HCT116 (cell line): ENCODE results near the gene PDF. TPM values are rescaled to one million over a fixed set of nuclear protein-coding genes. Genes with fewer than 3 reads are reported as not detected.

Experiments used
- ATAC-seq: fragments of 200-7000 bp; cut with Tn5 transposase; 2 replicates; pipeline ENCODE4 v1.9.1; 2020; ENCODE audit warnings: mild to moderate bottlenecking, moderate library complexity
- BruUV-seq: library from RNA; stranded (reverse); fragments of 400-500 nt; replicated peaks from 2 replicates; lab custom pipeline; 2021; lab: Mats Ljungman, UMichigan
- CTCF ChIA-PET: fragments of 300-600 bp; sonication (Branson Sonifier 250); formaldehyde crosslinking; loops from one replicate; lab custom pipeline; 2021; ENCODE audit warnings: antibody characterized with exemption; lab: Charles Lee
- POLR2A ChIA-PET: fragments of 300-600, 350-600 bp; sonication (Branson Sonifier 250); formaldehyde crosslinking; loops from one replicate; lab custom pipeline; 2021; ENCODE audit warnings: antibody characterized with exemption; lab: Charles Lee
- RAD21 ChIA-PET, 2 experiments: fragments of 300-600 bp; sonication (Branson Sonifier 250); formaldehyde crosslinking; loops; one replicate each; lab custom pipeline; 2023; ENCODE audit warnings: low total read pairs in 2 of 2; ENCODE audit not compliant: uncharacterized antibody in 2 of 2, unreplicated experiment in 2 of 2, low non-redundant PET in 1 of 2; lab: Charles Lee
- DNase-seq: peaks from one replicate; pipeline ENCODE4 v3.0.0-alpha.2; 2010; ENCODE audit warnings: low read depth, low spot score
- H2AFZ ChIP-seq: fragments of 200-600 bp; shearing (Covaris generic), sonication (generic); 2 replicates; pipeline ENCODE4 v1.6.1; 2017; ENCODE audit warnings: low read depth, mixed run types, mixed read lengths, antibody characterized with exemption, low read length; ENCODE audit not compliant: poor library complexity, severe bottlenecking
- H3K27ac ChIP-seq: 2 replicates; pipeline ENCODE4 v1.5.1; 2012; ENCODE audit warnings: low read depth, low read length
- H3K27me3 ChIP-seq: fragments of 200-600 bp; sonication (generic); 2 replicates; pipeline ENCODE4 v1.6.1; 2016; ENCODE audit warnings: mixed run types, low read length, mixed read lengths; ENCODE audit not compliant: insufficient read depth
- H3K36me3 ChIP-seq, 2 experiments: fragments of 200-500 bp in 1 of 2; fragments of 200-600 bp in 1 of 2; sonication (Bioruptor generic) in 1 of 2; sonication (generic) in 1 of 2; 2 replicates each; pipeline versions ENCODE4 v1.5.1 to v1.6.1; 2014 to 2016; ENCODE audit warnings: low read length in 2 of 2, inconsistent platforms in 1 of 2, mixed read lengths in 1 of 2, mixed run types in 1 of 2; ENCODE audit not compliant: insufficient read depth in 2 of 2, control insufficient read depth in 1 of 2
- H3K4me1 ChIP-seq, 2 experiments: fragments of 200-600 bp in 1 of 2; sonication (generic) in 1 of 2; 2 replicates each; pipeline versions ENCODE4 v1.5.1 to v1.6.1; 2012 to 2017; ENCODE audit warnings: low read length in 2 of 2, inconsistent platforms in 1 of 2, mild to moderate bottlenecking in 1 of 2, mixed read lengths in 1 of 2, mixed run types in 1 of 2, moderate library complexity in 1 of 2; ENCODE audit not compliant: insufficient read depth in 2 of 2, control insufficient read depth in 1 of 2
- H3K4me2 ChIP-seq: fragments of 200-600 bp; sonication (generic); 2 replicates; pipeline ENCODE4 v1.6.1; 2017; ENCODE audit warnings: mixed run types, low read length, mixed read lengths
- H3K4me3 ChIP-seq, 2 experiments: fragments of 200-600 bp in 1 of 2; sonication (generic) in 1 of 2; replicated peaks in 1 of 2; 2 replicates each; pipeline ENCODE4 v1.5.1; 2011 to 2016; ENCODE audit warnings: low read length in 2 of 2, control low read depth in 1 of 2, low read depth in 1 of 2, mild to moderate bottlenecking in 1 of 2, mixed read lengths in 1 of 2, mixed run types in 1 of 2
- H3K79me2 ChIP-seq: fragments of 200-600 bp; sonication (generic); 2 replicates; pipeline ENCODE4 v1.6.1; 2017; ENCODE audit warnings: mild to moderate bottlenecking, mixed run types, low read length, moderate library complexity, mixed read lengths; ENCODE audit not compliant: insufficient read depth
- H3K9ac ChIP-seq: fragments of 200-600 bp; sonication (generic); 2 replicates; pipeline ENCODE4 v1.6.1; 2016; ENCODE audit warnings: low read length, mixed read lengths
- H3K9me2 ChIP-seq: fragments of 200-600 bp; sonication (generic), shearing (Covaris generic); 2 replicates; pipeline ENCODE4 v1.6.1; 2017; ENCODE audit warnings: mixed run types, mild to moderate bottlenecking, moderate library complexity; ENCODE audit not compliant: insufficient read depth
- H3K9me3 ChIP-seq, 2 experiments: fragments of 200-500 bp in 1 of 2; fragments of 200-600 bp in 1 of 2; sonication (Bioruptor generic) in 1 of 2; sonication (generic) in 1 of 2; 2 replicates each; pipeline ENCODE4 v1.6.1; 2014 to 2017; ENCODE audit warnings: low read length in 2 of 2, mixed read lengths in 2 of 2, inconsistent platforms in 1 of 2, low read depth in 1 of 2, mild to moderate bottlenecking in 1 of 2, mixed run types in 1 of 2, moderate library complexity in 1 of 2; ENCODE audit not compliant: control insufficient read depth in 1 of 2, insufficient read depth in 1 of 2
- H4K20me1 ChIP-seq: fragments of 200-600 bp; sonication (generic), shearing (Covaris generic); 2 replicates; pipeline ENCODE4 v1.6.1; 2017; ENCODE audit warnings: mixed run types, mild to moderate bottlenecking, moderate library complexity; ENCODE audit not compliant: insufficient read depth
- ATF3 ChIP-seq: IDR thresholded peaks from 2 replicates; pipeline ENCODE4 v1.6.1; 2012
- CBX3 ChIP-seq: IDR thresholded peaks from 2 replicates; pipeline ENCODE4 v1.6.1; 2012; ENCODE audit warnings: low read depth
- CEBPB ChIP-seq: IDR thresholded peaks from 2 replicates; pipeline ENCODE4 v1.6.1; 2012; ENCODE audit warnings: low read depth
- CTCF ChIP-seq, 3 experiments: fragments of 200-600 bp in 1 of 3; sonication (generic) in 1 of 3; IDR thresholded peaks in 2 of 3; conservative IDR thresholded peaks in 1 of 3; 2 replicates each; pipeline ENCODE4 v1.5.1; 2012 to 2017; ENCODE audit warnings: low read depth in 2 of 3, low read length in 2 of 3, antibody characterized with exemption in 1 of 3, borderline replicate concordance in 1 of 3, control low read depth in 1 of 3, mild to moderate bottlenecking in 1 of 3, mixed read lengths in 1 of 3, mixed run types in 1 of 3, moderate library complexity in 1 of 3; ENCODE audit not compliant: insufficient read depth in 1 of 3
- ELF1 ChIP-seq: IDR thresholded peaks from 2 replicates; pipeline ENCODE4 v1.6.1; 2012; ENCODE audit warnings: low read depth, borderline replicate concordance
- FOSL1 ChIP-seq: IDR thresholded peaks from 2 replicates; pipeline ENCODE4 v1.6.1; 2012; ENCODE audit warnings: low read depth
- JUND ChIP-seq: IDR thresholded peaks from 2 replicates; pipeline ENCODE4 v1.6.1; 2012
- MAX ChIP-seq: IDR thresholded peaks from 2 replicates; pipeline ENCODE4 v1.6.1; 2012
- RAD21 ChIP-seq: IDR thresholded peaks from 2 replicates; pipeline ENCODE4 v1.6.1; 2012; ENCODE audit warnings: low read depth, mild to moderate bottlenecking
- REST ChIP-seq: IDR thresholded peaks from 2 replicates; pipeline ENCODE4 v1.6.1; 2012; ENCODE audit warnings: low read depth
- SIN3A ChIP-seq: IDR thresholded peaks from 2 replicates; pipeline ENCODE4 v1.6.1; 2012; ENCODE audit warnings: low read depth
- SP1 ChIP-seq: IDR thresholded peaks from 2 replicates; pipeline ENCODE4 v1.6.1; 2012; ENCODE audit warnings: low read depth
- SRF ChIP-seq: IDR thresholded peaks from 2 replicates; pipeline ENCODE4 v1.6.1; 2012; ENCODE audit warnings: low read depth
- TCF7L2 ChIP-seq: IDR thresholded peaks from 2 replicates; pipeline ENCODE4 v1.7.0; 2011; ENCODE audit warnings: borderline replicate concordance, inconsistent platforms; ENCODE audit not compliant: insufficient read depth, insufficient read length; ENCODE audit errors: extremely low read depth
- YY1 ChIP-seq: IDR thresholded peaks from 2 replicates; pipeline ENCODE4 v1.6.1; 2011; ENCODE audit warnings: low read length, low read depth, moderate library complexity, mild to moderate bottlenecking; ENCODE audit not compliant: insufficient replicate concordance; ENCODE audit errors: extremely low read depth
- ZBTB33 ChIP-seq: IDR thresholded peaks from 2 replicates; pipeline ENCODE4 v1.6.1; 2011; ENCODE audit warnings: mild to moderate bottlenecking, low read length, moderate library complexity; ENCODE audit not compliant: insufficient replicate concordance; ENCODE audit errors: extremely low read depth
- ZFX ChIP-seq: fragments of 450-650 bp; IDR thresholded peaks from 2 replicates; pipeline ENCODE4 v1.6.1; 2017
- ZNF274 ChIP-seq: fragments of 200-500 bp; sonication (Bioruptor generic); IDR thresholded peaks from 2 replicates; pipeline ENCODE4 v1.6.1; 2014; ENCODE audit warnings: mild to moderate bottlenecking, low read depth, low read length, inconsistent platforms
- intact Hi-C: fragments of 100-400 bp; cut with micrococcal nuclease; formaldehyde crosslinking; loops from 2 replicates; pipeline ENCODE4 v1.10.0; 2022
- total RNA-seq: library from RNA; stranded (reverse); gene quantifications from one replicate; pipeline ENCODE4 v1.2.1, GENCODE V29; 2021; ENCODE audit not compliant: unreplicated experiment

PDF gene
- total RNA-seq, 1 experiment from 2014 or later = 33.9 TPM

GRCh38 chr16:69301861-69302260, 28.5 kb downstream of the PDF start:
- POLR2A ChIA-PET = interaction anchor here (1.1 kb wide), 1 partner anchor 12 kb away, joined by 3 read pairs; no protein-coding TSS in a partner anchor

More at GRCh38 chr16:69301861-69302260, 28.5 kb downstream of the PDF start:
- Histone ChIP-seq H3K4me1 (no peaks in the 10 kb centered on the region), H4K20me1 (no peaks in the 10 kb centered on the region), H2AFZ (no peak overlapping the region), H3K9me2 (no peaks in the 10 kb centered on the region), H3K36me3 (peaks cover 0 to 17% of the 10 kb centered on the region in 2 experiments; a peak in 2 of 4 replicates), H3K9me3 (no peaks in the 10 kb centered on the region), H3K27me3 (no peaks in the 10 kb centered on the region), H3K27ac (no peak overlapping the region), H3K9ac (no peak overlapping the region), H3K4me2 (no peak overlapping the region), H3K79me2 (no peaks in the 10 kb centered on the region), H3K4me3 (no peak overlapping the region)
- no peak for ATAC-seq
- TF ChIP-seq JUND (no peak), SRF (no peak), REST (no peak), MAX (no peak), ZBTB33 (no peak), ZFX (no peak), ELF1 (no peak), FOSL1 (no peak), CTCF (IDR thresholded peaks at IDR 0.05 in 2 of 3, conservative IDR thresholded peaks at IDR 0.05 in 1 of 3; ENCODE audit: borderline replicate concordance in 1 of 3, insufficient read depth in 1 of 3, low read depth in 2 of 3, low read length in 2 of 3) (no peak), ATF3 (no peak), ZNF274 (no peak), SP1 (no peak), RAD21 (no peak), TCF7L2 (no peak), SIN3A (no peak), CEBPB (no peak), CBX3 (no peak), YY1 (no peak)
- ChIA-PET RAD21 (no interaction called here), CTCF (no interaction called here)
- DNase-seq = no peak
- no TSS peak for BruUV-seq
- intact Hi-C loops = no loop called here
